Ovary (tissue), 9 donors: Measurements from ENCODE around the gene HIPK1. TPM values are rescaled to one million over a fixed set of nuclear protein-coding genes. Genes with fewer than 3 reads are reported as not detected.

Experiments used
- DNase-seq, 5 donors: peaks; one replicate each; pipeline ENCODE4 v3.0.0-alpha.2; 2019 to 2020
- H3K27ac ChIP-seq, 2 donors: fragments of 200-600 bp; one replicate each; pipeline versions ENCODE4 v1.5.1 to v1.8.0; 2019 to 2022
- H3K27me3 ChIP-seq: fragments of 200-600 bp; one replicate; pipeline ENCODE4 v1.8.0; 2022
- H3K36me3 ChIP-seq: fragments of 200-600 bp; sonication (generic); one replicate; pipeline ENCODE4 v1.5.1; 2019
- H3K4me1 ChIP-seq: one replicate; pipeline ENCODE4 v1.8.1; 2013; ENCODE audit warnings: mild to moderate bottlenecking, moderate library complexity; ENCODE audit not compliant: insufficient read depth
- H3K4me3 ChIP-seq: fragments of 200-600 bp; sonication (generic); one replicate; pipeline ENCODE4 v1.5.1; 2017
- H3K9me3 ChIP-seq, 2 donors: fragments of 200-600 bp in 1 of 2; sonication (generic) in 1 of 2; one replicate each; pipeline versions ENCODE4 v1.5.1 to v1.8.1; 2013 to 2019; ENCODE audit warnings: mild to moderate bottlenecking in 1 of 2, moderate library complexity in 1 of 2
- EP300 ChIP-seq: sonication (generic); formaldehyde crosslinking; IDR thresholded peaks from one replicate; pipeline ENCODE4 v1.6.1; 2017; ENCODE audit warnings: antibody characterized with exemption
- POLR2A ChIP-seq: fragments of 450-650 bp; IDR thresholded peaks from one replicate; pipeline ENCODE4 v1.6.1; 2017; ENCODE audit warnings: antibody characterized with exemption, mild to moderate bottlenecking, moderate library complexity
- WGBS, 3 donors: extraction: QIAGEN DNeasy Blood & Tissue Kit in 1 of 3; methylation state at CpG; one replicate each; pipeline versions ENCODE4 v1.1.5 to v1.1.7; 2013 to 2017; 5-methylcytosine and 5-hydroxymethylcytosine counted together
- intact Hi-C, 4 donors: fragments of 100-400 bp; cut with DNase I; formaldehyde crosslinking; loops; one replicate each; pipeline versions ENCODE4 v1.11.0 to v1.15.1; 2022 to 2023
- polyA plus RNA-seq, 2 donors: library from polyadenylated mRNA; stranded (reverse); fragments of 200-250 nt in 1 of 2; fragments of 350-450 nt in 1 of 2; fragmentation: Illumina TruSeq in 1 of 2; extraction: RNeasy Lipid Tissue Mini Kit (QIAGEN cat#74804) in 1 of 2; gene quantifications; one replicate each; pipeline ENCODE4 v1.2.3, GENCODE V29; 2013 to 2014
- total RNA-seq, 7 donors: library from RNA; depleted of rRNA in 2 of 7; stranded (reverse); fragments of >200 nt in 2 of 7; fragmentation: NEBNext Ultra II Directional in 3 of 7; extraction: Animal tissue kit (Norgen Biotek cat#: 25700) in 3 of 7; gene quantifications; one replicate each; pipeline versions ENCODE4 v1.1.0 to v1.2.4, GENCODE V29; 2016 to 2023
- TF ChIP-seq, protein P1 (sequence below), 3 donors: fragments of 450-650 bp in 2 of 3; fragments of 200-600 bp in 1 of 3; IDR thresholded peaks; one replicate each; pipeline versions ENCODE4 v1.5.1 to v1.8.0; 2016 to 2022; ENCODE audit warnings: antibody characterized with exemption in 3 of 3, mild to moderate bottlenecking in 1 of 3
- donor health status: DM: no; HTN: no; CAD: no; lungs with moderate emphysema.
- donor health status: DM: no; HTN: no; CAD: no.
- donor health status: Bipolar disorder and iron deficiency.
- donor health status: DM: yes; HTN: yes; CAD: no.
- donor health status: DM: no; HTN: no; CAD: no.
- donor health status: DM: yes; HTN: yes; CAD: no.

Gene HIPK1
- total and polyA plus RNA-seq, 9 donors: 17.5 to 77.0 (median 61.7) TPM

DNA sequence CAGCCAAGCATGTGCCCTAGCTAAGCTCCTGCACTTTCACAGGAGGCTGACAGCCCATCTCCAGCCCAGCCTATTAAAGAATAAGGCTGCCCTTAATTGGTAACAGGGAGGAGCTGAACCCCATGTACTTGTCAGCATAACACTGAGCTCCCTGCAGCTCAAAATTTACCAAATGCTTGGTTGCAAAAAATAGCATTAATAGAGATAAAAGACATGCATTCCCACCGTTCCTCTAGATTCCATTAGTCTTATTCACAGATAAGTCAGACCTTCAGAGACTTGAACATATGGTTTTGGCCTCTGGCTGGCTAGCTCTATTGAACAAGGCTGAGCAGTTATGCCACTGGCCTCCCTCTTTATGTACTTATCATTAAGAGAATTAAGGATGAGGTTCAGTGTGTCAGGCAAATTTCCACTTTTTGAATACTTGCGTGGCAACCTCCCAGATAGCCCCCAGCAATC, 79.4 kb downstream of the HIPK1 start:
- Histone ChIP-seq H3K4me3 (no peak overlapping the region), H3K4me1 (no peaks in the 10 kb centered on the region), H3K9me3 (no peaks in the 10 kb centered on the region), H3K27ac (no peak overlapping the region), H3K36me3 (no peaks in the 10 kb centered on the region), H3K27me3 (no peaks in the 10 kb centered on the region)
- intact Hi-C loops: loop anchor here in 1 of 4 donors (10.0 kb wide), 1 partner anchor 206 kb away; no protein-coding TSS in a partner anchor
- no peak for DNase-seq
- TF ChIP-seq, protein P1, sequence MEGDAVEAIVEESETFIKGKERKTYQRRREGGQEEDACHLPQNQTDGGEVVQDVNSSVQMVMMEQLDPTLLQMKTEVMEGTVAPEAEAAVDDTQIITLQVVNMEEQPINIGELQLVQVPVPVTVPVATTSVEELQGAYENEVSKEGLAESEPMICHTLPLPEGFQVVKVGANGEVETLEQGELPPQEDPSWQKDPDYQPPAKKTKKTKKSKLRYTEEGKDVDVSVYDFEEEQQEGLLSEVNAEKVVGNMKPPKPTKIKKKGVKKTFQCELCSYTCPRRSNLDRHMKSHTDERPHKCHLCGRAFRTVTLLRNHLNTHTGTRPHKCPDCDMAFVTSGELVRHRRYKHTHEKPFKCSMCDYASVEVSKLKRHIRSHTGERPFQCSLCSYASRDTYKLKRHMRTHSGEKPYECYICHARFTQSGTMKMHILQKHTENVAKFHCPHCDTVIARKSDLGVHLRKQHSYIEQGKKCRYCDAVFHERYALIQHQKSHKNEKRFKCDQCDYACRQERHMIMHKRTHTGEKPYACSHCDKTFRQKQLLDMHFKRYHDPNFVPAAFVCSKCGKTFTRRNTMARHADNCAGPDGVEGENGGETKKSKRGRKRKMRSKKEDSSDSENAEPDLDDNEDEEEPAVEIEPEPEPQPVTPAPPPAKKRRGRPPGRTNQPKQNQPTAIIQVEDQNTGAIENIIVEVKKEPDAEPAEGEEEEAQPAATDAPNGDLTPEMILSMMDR (IDR thresholded peaks at IDR 0.05): no peak
- 46 to 48% (median 47%) methylated on average over 2 of the region's 2 CpGs for WGBS, 3 donors

DNA sequence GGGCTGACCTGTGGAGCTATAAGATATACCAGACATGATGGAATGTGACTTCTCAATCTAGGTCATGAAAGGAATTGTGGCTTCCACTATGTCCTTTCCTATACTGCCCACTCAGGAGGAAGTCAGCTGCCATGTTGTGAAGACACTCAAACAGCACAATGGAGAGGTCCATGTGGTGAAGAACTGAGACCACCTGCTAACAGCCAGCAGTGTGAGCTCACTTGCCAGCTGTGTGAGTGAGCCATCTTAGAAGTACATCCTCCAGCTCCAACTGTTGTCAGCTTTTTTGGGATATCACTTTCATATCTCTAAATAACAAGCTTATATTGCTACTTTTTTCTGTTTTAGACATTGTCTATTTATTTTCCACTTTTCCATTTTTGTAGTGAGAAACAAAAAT, 79.9 kb downstream of the HIPK1 start:
- H3K4me1 ChIP-seq: no peaks in the 10 kb centered on the region
- no peak overlapping the region for H3K27ac ChIP-seq
- no peak overlapping the region for H3K4me3 ChIP-seq
- H3K27me3 ChIP-seq: no peaks in the 10 kb centered on the region
- no peaks in the 10 kb centered on the region for H3K36me3 ChIP-seq
- intact Hi-C loops: loop anchor here in 1 of 4 donors (10.0 kb wide), 1 partner anchor 206 kb away; no protein-coding TSS in a partner anchor
- DNase-seq: no peak
- H3K9me3 ChIP-seq: no peaks in the 10 kb centered on the region
- TF ChIP-seq POLR2A: no peak
- TF ChIP-seq EP300: no peak
- TF ChIP-seq, protein P1 (IDR thresholded peaks at IDR 0.05): no peak

DNA sequence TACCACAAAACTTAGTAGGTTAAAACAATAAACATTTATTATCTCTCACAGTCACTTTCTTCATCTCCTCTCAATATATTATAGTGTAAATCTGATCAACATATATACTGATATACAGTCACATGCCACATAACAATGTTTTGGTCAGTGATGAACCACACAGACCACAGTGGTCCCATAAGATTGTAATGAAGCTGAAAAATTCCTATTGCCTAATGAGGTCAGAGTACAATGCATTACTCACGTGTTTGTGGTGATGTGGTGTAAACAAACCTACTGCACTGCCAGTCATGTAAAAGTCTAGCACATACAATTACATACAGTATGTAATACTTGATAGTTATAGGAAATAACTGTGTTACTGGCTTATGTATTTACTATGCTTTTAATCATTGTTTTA, 80.3 kb downstream of the HIPK1 start:
- WGBS, 3 donors: 67 to 79% (median 73%) methylated on average over 1 of the region's 1 CpG
- no peak overlapping the region for H3K27ac ChIP-seq
- TF ChIP-seq, protein P1 (IDR thresholded peaks at IDR 0.05): no peak
- TF ChIP-seq POLR2A (no peak), EP300 (no peak)

DNA sequence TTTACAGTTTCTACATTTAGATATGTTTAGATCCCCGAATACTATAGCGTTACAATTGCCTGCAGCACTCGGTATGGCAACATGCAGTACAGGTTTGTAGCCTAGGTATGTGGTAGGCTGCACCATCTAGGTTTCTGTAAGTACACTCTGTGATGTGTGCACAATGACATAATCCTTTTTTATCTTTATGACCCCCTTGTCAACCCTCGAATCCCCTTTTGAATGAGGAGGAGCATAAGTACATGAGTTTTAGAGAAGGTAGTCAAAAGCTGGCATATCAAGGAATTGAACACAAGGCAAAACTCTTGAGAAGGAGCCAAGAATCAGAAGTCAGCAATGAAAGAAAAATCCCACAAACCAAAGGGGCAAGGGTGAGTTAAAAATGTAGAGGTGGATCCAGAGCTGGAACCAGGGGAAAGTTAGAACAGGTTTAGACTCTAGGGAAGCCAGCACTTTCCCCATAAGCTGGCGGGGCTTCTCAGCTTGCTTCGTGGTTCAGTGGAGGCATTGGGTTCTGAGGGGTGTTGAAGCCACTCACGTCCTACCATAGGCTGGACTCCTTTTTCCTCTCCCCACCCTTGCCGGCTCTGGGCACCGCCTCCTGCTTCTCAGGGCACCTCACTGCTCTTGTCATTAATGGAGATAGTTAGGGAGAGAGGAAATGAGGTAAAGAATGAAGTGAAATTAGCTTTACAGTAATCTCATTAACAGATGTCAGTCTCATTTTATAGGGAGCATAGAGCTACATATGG, 81.5 kb downstream of the HIPK1 start:
- no peak overlapping the region for H3K27ac ChIP-seq
- intact Hi-C loops: no loop called here
- DNase-seq: no peak

More for the DNA sequence above, 80.3 kb downstream of the HIPK1 start:
- Histone ChIP-seq H3K36me3 (no peaks in the 10 kb centered on the region), H3K27me3 (no peaks in the 10 kb centered on the region), H3K9me3 (no peaks in the 10 kb centered on the region), H3K4me1 (no peaks in the 10 kb centered on the region), H3K4me3 (no peak overlapping the region)
- intact Hi-C loops: loop anchor here in 1 of 4 donors (10.0 kb wide), 1 partner anchor 205 kb away; no protein-coding TSS in a partner anchor
- DNase-seq: no peak

More for the DNA sequence above, 81.5 kb downstream of the HIPK1 start:
- TF ChIP-seq POLR2A (no peak), EP300 (no peak)
- TF ChIP-seq, protein P1 (IDR thresholded peaks at IDR 0.05): no peak
- Histone ChIP-seq H3K4me1 (no peaks in the 10 kb centered on the region), H3K4me3 (no peak overlapping the region), H3K9me3 (no peaks in the 10 kb centered on the region), H3K36me3 (no peaks in the 10 kb centered on the region), H3K27me3 (no peaks in the 10 kb centered on the region)
- 74 to 77% (median 75%) methylated on average over 9 of the region's 9 CpGs for WGBS, 3 donors
